Stimulated activated naive CD8-positive, alpha-beta T cell treated with anti-CD3 and anti-CD28 coated beads, Interleukin-15, Interleukin-2, amounts not matched to agents 100 ng/mL and 50 ng/mL, for 24 hours (primary cell): ENCODE data around the gene ZMIZ1.

Experiments
- H3K27ac Mint-ChIP-seq: one replicate; pipeline ENCODE4 v1.8.0; 2021; ENCODE audit warnings: mild to moderate bottlenecking, mixed read lengths
- H3K27me3 Mint-ChIP-seq: one replicate; pipeline ENCODE4 v1.8.0; 2021; ENCODE audit warnings: mixed read lengths
- H3K36me3 Mint-ChIP-seq: one replicate; pipeline ENCODE4 v1.8.0; 2021; ENCODE audit warnings: low read depth, mixed read lengths
- H3K4me1 Mint-ChIP-seq: one replicate; pipeline ENCODE4 v1.8.0; 2021; ENCODE audit warnings: low read depth, mixed read lengths
- H3K4me3 Mint-ChIP-seq: one replicate; pipeline ENCODE4 v1.8.0; 2021; ENCODE audit warnings: mild to moderate bottlenecking, mixed read lengths
- H3K9me3 Mint-ChIP-seq: one replicate; pipeline ENCODE4 v1.8.0; 2021; ENCODE audit warnings: mixed read lengths

ZMIZ1 gene

GRCh38 chr10:79203014-79203644, 134.4 kb downstream of the ZMIZ1 start:
- H3K27me3 Mint-ChIP-seq: no peaks in the 10 kb centered on the region
- H3K36me3 Mint-ChIP-seq: peaks cover 4% of the 10 kb centered on the region
- H3K9me3 Mint-ChIP-seq: no peaks in the 10 kb centered on the region
- H3K4me3 Mint-ChIP-seq: no peak overlapping the region
- no peaks in the 10 kb centered on the region for H3K4me1 Mint-ChIP-seq
- no peak overlapping the region for H3K27ac Mint-ChIP-seq

GRCh38 chr10:79203833-79204232, 135.1 kb downstream of the ZMIZ1 start:
- H3K9me3 Mint-ChIP-seq: no peaks in the 10 kb centered on the region
- H3K4me1 Mint-ChIP-seq: no peaks in the 10 kb centered on the region
- no peak overlapping the region for H3K27ac Mint-ChIP-seq
- peaks cover 8% of the 10 kb centered on the region for H3K36me3 Mint-ChIP-seq
- no peak overlapping the region for H3K4me3 Mint-ChIP-seq
- no peaks in the 10 kb centered on the region for H3K27me3 Mint-ChIP-seq

- Mint-ChIP-seq H3K4me3 (no peak overlapping the region), H3K27ac (peak overlapping the region; percentile 6), H3K27me3 (no peaks in the 10 kb centered on the region), H3K36me3 (peaks cover 10% of the 10 kb centered on the region), H3K9me3 (no peaks in the 10 kb centered on the region), H3K4me1 (no peaks in the 10 kb centered on the region)
Measured at GRCh38 chr10:79206300-79207095, 137.7 kb downstream of the ZMIZ1 start.

DNA sequence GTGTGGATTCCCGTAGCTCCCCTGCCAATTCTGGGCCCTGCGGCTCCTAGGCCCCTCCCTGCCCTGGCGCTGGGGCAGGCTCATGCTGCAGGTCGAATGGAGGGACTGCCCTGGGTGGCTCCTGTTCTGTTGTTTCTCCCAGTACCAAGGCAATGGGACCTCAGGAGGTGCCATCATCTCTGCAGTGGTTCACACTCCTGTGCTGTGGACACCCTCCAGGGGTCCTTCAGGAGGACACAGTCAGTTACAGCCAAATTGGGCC, 138.3 kb downstream of the ZMIZ1 start:
- Mint-ChIP-seq H3K36me3 (peaks cover 10% of the 10 kb centered on the region), H3K27me3 (no peaks in the 10 kb centered on the region), H3K4me3 (no peak overlapping the region), H3K4me1 (no peaks in the 10 kb centered on the region), H3K27ac (no peak overlapping the region), H3K9me3 (no peaks in the 10 kb centered on the region)

DNA sequence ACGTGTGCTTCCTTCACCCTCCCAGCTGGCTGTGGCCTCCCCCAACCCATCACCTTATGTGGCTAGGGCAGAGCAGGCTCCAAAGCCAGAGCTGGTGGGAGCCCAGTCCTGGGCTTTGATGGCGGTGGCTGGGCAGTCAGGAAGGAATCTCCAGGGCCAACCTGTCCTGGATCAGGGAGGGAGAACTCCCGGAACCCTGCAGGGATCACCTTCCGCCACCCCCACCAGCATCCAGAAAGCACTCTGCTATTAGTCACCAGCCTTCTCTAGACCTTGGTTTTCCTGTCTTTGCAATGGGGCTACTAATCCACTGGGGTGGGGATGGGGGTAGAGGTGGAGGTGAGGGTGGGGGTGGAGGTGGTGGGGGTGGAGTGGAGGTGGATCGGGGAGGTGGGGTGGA, 139.0 kb downstream of the ZMIZ1 start:
- no peak overlapping the region for H3K27ac Mint-ChIP-seq
- peaks cover 10% of the 10 kb centered on the region for H3K36me3 Mint-ChIP-seq
- no peaks in the 10 kb centered on the region for H3K27me3 Mint-ChIP-seq
- no peaks in the 10 kb centered on the region for H3K4me1 Mint-ChIP-seq
- H3K9me3 Mint-ChIP-seq: no peaks in the 10 kb centered on the region
- no peak overlapping the region for H3K4me3 Mint-ChIP-seq

GRCh38 chr10:79208251-79208983, 139.7 kb downstream of the ZMIZ1 start:
- Mint-ChIP-seq H3K4me1 (no peaks in the 10 kb centered on the region), H3K9me3 (no peaks in the 10 kb centered on the region), H3K36me3 (peaks cover 10% of the 10 kb centered on the region), H3K4me3 (no peak overlapping the region), H3K27ac (no peak overlapping the region), H3K27me3 (no peaks in the 10 kb centered on the region)

- H3K27ac Mint-ChIP-seq: no peak overlapping the region
- no peaks in the 10 kb centered on the region for H3K9me3 Mint-ChIP-seq
- H3K36me3 Mint-ChIP-seq: peaks cover 10% of the 10 kb centered on the region
- H3K4me3 Mint-ChIP-seq: no peak overlapping the region
- H3K27me3 Mint-ChIP-seq: no peaks in the 10 kb centered on the region
- no peaks in the 10 kb centered on the region for H3K4me1 Mint-ChIP-seq
Measured at GRCh38 chr10:79209340-79209739, 140.6 kb downstream of the ZMIZ1 start.

DNA sequence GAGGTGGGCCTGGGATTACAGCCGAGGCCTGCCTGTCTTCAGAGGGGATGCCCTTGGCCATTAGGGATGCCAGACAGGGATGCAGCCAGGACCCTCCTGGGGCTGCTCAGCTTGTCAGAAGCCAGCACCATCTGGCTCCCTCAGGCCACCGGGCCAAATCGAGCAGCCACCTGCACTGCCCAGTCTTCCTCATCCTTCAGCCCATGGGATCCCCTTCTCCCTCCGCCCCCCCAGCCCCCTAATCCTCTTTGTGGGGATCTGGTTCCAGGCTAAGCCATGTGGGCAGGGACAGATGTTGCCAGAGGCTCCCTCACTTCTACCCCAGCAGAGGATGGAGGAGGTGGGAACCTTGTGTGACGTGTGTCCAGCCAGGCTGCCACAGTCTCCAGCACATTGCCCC, 141.1 kb downstream of the ZMIZ1 start:
- Mint-ChIP-seq H3K27ac (no peak overlapping the region), H3K4me1 (no peaks in the 10 kb centered on the region), H3K36me3 (peaks cover 10% of the 10 kb centered on the region), H3K27me3 (no peaks in the 10 kb centered on the region), H3K4me3 (no peak overlapping the region), H3K9me3 (no peaks in the 10 kb centered on the region)

GRCh38 chr10:79210672-79211071, 141.9 kb downstream of the ZMIZ1 start:
- Mint-ChIP-seq H3K9me3 (no peaks in the 10 kb centered on the region), H3K27ac (no peak overlapping the region), H3K36me3 (peaks cover 7% of the 10 kb centered on the region), H3K4me3 (no peak overlapping the region), H3K4me1 (no peaks in the 10 kb centered on the region), H3K27me3 (no peaks in the 10 kb centered on the region)

DNA sequence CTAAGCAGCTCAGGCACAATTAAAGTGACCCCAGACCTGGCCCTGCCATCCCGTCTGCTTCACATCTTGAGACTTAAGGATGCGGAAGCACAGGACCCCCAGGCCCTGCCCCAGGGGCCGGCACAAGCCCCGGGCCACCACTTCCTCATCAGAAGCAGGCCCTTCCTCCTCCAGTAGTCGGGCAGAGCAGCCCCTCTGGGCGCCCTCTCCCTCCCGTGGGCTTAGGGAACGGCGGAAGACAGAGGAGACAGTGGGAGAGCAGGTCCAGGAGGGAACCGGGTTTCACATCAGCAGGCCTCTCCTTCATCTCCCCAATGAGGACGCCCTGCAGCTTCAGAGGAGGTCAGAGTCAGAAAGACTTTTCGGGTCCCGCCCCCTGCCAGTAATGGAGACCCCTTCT, 142.8 kb downstream of the ZMIZ1 start:
- Mint-ChIP-seq H3K4me3 (no peak overlapping the region), H3K27me3 (no peaks in the 10 kb centered on the region), H3K36me3 (peaks cover 11% of the 10 kb centered on the region), H3K9me3 (no peaks in the 10 kb centered on the region), H3K4me1 (no peaks in the 10 kb centered on the region), H3K27ac (no peak overlapping the region)

DNA sequence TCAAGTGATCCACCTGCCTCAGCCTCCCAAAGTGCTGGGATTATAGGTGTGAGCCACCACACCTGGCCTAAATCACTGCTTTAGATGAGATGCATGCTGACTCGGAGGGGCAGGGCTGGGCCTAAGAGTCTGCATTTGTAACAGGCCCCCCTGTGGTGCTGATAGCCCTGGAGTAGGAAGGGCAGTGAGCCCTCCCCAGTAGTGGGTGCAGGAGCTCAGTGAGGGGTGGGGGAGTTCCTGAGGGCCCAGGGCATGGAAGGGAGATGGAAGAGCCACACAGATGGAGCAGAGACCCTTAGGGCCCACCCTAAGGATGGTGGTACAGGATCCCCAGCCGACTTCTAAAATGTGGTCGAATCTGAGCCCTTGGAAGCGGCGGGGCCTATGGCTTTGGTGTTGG, 146.8 kb downstream of the ZMIZ1 start:
- no peak overlapping the region for H3K27ac Mint-ChIP-seq
- no peaks in the 10 kb centered on the region for H3K27me3 Mint-ChIP-seq
- no peaks in the 10 kb centered on the region for H3K4me1 Mint-ChIP-seq
- no peaks in the 10 kb centered on the region for H3K9me3 Mint-ChIP-seq
- peaks cover 14% of the 10 kb centered on the region for H3K36me3 Mint-ChIP-seq
- H3K4me3 Mint-ChIP-seq: no peak overlapping the region

GRCh38 chr10:79219322-79219957, 150.7 kb downstream of the ZMIZ1 start:
- no peak overlapping the region for H3K4me3 Mint-ChIP-seq
- H3K9me3 Mint-ChIP-seq: no peaks in the 10 kb centered on the region
- no peaks in the 10 kb centered on the region for H3K27me3 Mint-ChIP-seq
- peaks cover 14% of the 10 kb centered on the region for H3K36me3 Mint-ChIP-seq
- H3K4me1 Mint-ChIP-seq: no peaks in the 10 kb centered on the region
- H3K27ac Mint-ChIP-seq: no peak overlapping the region

- peaks cover 14% of the 10 kb centered on the region for H3K36me3 Mint-ChIP-seq
- no peaks in the 10 kb centered on the region for H3K27me3 Mint-ChIP-seq
- no peaks in the 10 kb centered on the region for H3K9me3 Mint-ChIP-seq
- H3K4me3 Mint-ChIP-seq: no peak overlapping the region
- no peak overlapping the region for H3K27ac Mint-ChIP-seq
- no peaks in the 10 kb centered on the region for H3K4me1 Mint-ChIP-seq
Measured at GRCh38 chr10:79220307-79220706, 151.5 kb downstream of the ZMIZ1 start.

GRCh38 chr10:79221110-79222051, 152.6 kb downstream of the ZMIZ1 start:
- H3K36me3 Mint-ChIP-seq: peaks cover 11% of the 10 kb centered on the region
- no peaks in the 10 kb centered on the region for H3K4me1 Mint-ChIP-seq
- H3K9me3 Mint-ChIP-seq: no peaks in the 10 kb centered on the region
- no peaks in the 10 kb centered on the region for H3K27me3 Mint-ChIP-seq
- no peak overlapping the region for H3K27ac Mint-ChIP-seq
- H3K4me3 Mint-ChIP-seq: no peak overlapping the region
